Fibroblast of skin of scalp (primary cell): Measurements from ENCODE around the gene DCTPP1. TPM values are rescaled to one million over a fixed set of nuclear protein-coding genes. Genes with fewer than 3 reads are reported as not detected.
"Not testable (repeated sequence)": the region's sequence is repeated elsewhere in the genome, so short reads cannot be mapped to it uniquely, and the experiment has no call there.

Experiments used
- DNase-seq: peaks from one replicate; pipeline ENCODE4 v3.0.0-alpha.2; 2013
- polyA plus RNA-seq, 2 experiments: library from polyadenylated mRNA; unstranded; fragments of 120-200 nt; gene quantifications; one replicate each; pipeline ENCODE4 v1.2.1, GENCODE V29; 2013; ENCODE audit not compliant: insufficient read length in 2 of 2

Gene DCTPP1
- 30.4 TPM for polyA plus RNA-seq (2013, experiment 1 of 2; ENCODE audit: insufficient read length)
- polyA plus RNA-seq (2013, experiment 2 of 2; ENCODE audit: insufficient read length) = 28.8 TPM

DNA sequence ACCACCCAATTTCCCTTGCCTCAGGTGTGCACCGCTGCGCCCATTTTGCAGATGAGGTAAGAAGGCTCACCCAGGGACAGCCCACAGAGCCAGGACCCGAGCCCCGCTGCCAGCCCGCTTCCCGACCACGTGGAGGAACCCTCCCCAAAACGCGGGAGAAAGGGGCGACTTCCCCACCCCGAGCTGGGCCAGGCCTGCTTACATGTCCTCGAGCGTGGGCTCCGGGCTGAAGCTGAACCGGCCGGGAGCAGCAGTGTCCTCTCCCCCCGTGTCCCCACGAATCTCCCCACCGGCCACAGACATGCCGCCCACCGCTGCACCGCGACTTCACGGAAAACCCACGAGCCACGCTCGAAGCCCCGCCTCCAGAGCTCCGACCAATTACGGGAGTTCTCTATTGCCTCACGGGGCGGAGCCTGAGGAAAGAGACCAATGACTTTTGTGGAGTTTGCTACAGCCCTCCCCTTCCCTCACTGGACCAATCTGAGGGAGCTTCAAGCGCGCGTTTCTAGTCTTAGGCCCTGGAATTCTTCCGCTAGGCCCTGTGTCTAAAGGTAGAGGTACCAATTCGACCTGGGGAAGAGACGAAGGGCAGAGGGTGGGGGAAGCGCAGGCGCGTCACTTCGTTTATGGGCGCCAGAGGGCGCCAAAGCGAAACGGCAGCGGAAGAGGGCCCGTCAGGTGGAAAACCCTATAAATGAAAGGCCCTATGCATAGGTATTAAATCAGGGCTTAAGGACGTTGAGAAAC lies at the start of gene DCTPP1:
Gene DCTPP1, minus strand, starts transcription at position 353 of the 750 bp plus-strand sequence. Its CDS starts 50 bp downstream, at position 303.
- DNase-seq = peak; percentile 98

DNA sequence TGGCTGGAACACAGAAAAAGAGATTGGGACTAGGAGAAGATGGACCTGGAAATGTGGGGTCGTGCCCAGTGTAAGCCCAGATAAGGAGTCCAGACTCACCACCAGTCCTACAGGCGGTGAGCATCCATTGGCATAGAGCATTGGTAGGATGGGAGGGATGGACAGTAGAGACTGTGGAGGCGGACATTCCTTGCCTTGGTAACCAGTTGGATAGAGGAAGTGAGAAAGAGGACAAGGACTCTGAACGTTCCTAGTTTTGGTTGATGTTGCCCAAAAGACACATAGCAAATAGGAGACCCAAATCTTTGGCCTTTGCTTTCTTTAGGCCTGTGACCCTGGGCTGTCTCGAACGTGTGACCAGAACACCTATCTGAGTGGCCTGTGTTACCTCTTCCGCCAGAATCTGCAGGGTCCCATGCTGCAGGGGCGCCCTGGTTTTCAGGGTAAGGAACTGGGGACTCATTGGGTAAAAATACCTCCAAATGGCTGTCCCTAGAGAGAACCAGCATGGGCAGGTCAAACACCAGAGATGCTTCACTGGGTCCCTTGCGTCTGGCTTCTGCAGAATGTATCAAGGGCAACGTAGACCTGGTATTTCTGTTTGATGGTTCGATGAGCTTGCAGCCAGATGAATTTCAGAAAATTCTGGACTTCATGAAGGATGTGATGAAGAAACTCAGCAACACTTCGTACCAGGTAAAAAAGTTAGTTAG lies 49.1 kb upstream of the DCTPP1 start:
- no peak for DNase-seq

DNA sequence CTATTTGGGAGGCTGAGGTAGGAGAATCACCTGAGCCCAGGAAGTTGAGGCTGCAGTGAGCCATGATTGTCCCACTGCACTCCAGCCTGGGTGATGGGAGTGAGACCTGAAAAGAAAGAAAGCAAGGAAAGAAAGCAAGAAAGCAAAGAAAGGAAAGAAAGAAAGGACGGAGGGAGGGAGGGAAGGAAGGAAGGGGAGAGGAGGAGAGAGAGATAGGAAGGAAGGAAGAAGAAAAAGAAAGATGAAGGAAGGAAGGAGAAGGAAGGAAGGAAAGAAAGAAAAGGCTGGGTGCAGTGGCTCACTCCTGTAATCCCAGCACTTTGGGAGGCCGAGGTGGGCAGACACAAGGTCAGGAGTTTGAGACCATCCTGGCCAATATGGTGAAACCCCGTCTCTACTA lies 47.9 kb upstream of the DCTPP1 start:
- DNase-seq = not testable (repeated sequence)

DNA sequence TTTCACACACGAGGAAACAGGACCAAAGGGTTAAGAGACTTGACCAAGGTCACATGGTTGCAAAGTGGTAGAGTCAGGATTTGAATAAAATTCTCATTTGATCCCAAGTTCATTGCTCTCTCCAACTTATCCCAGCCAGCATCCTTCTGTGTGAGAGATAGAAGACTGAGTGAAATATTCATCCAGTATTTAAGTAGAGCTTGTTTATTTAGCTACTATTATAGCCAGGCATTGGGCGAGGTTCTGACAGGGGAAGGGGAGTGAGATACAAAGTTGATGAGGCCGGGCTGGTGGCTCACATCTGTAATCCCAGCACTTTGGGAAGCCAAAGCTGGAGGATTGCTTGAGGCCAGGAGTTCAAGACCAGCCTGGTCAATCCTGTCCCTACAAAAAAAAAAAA lies 47.2 kb upstream of the DCTPP1 start:
- no peak for DNase-seq

DNA sequence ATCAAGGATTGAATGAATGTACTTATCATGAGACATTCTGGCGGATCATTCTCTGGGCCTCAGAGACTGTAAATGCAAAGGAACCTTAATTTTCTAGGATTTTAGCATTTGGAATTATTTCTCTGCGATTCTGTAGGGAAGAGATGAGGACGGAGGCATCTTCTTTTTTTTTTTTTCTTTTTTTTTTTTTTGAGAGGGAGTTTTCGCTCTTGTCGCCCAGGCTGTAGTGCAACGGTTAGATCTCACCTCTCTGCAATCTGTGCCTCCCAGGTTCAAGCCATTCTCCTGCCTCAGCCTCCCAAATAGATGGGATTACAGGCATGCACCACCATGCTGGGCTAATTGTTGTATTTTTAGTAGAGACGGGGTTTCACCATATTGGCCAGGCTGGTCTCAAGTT lies 44.9 kb upstream of the DCTPP1 start:
- no peak for DNase-seq

DNA sequence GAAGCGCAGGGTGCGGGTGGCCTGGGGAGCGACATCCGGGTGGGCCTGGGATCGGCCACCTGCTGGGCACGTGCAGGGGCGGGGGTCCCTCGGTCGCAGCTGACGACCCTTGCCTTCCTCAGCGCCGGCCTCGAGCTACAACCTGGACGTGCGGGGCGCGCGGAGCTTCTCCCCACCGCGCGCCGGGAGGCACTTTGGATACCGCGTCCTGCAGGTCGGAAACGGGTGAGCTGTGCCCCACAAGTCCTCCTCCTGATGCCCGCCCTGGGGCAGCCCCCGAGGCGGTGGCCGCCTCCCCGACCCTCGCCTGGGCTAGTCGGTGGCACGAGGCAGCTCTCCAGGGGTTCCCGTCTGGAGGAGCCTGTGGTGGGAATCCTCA lies 44.2 kb upstream of the DCTPP1 start:
- DNase-seq = no peak

DNA sequence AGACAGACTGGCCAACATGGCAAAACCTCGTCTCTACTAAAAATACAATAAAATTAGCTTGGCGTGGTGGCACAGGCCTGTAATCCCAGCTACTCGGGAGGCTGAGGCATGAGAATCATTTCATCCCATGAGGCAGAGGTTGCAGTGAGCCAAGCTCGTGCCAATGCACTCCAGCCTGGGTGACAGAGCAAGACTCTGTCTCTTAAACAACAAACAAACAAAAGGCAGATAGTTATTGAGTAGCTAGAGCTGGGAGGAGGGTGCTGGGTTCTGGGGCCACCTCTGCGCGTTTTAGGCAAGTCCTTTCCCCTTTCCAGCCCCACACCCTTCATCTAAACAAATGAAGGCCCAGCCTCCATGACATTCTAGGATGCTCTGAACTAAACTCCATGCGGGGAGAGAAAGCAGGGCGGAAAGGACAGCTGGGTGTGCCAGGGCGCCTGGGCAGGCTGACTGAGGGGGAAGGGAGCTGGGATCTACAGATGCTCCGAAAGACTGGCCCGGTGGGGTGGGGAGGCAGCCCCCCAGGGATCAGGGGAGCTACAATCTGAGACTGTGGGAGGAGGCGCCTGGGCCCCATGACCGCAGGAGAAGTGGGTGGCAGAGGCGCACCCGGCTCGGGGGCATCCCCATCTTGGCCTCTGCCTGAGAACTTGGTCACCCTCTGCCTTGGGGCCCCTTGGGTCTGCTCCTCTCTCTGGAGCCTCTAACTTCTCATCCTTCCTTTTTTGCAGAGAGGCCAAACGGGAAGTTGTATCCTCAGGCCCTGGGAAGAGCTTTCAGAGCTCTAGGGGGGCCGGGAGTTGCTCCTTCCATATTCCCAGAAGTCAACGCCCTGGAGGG lies 43.6 kb upstream of the DCTPP1 start:
- no peak for DNase-seq

DNA sequence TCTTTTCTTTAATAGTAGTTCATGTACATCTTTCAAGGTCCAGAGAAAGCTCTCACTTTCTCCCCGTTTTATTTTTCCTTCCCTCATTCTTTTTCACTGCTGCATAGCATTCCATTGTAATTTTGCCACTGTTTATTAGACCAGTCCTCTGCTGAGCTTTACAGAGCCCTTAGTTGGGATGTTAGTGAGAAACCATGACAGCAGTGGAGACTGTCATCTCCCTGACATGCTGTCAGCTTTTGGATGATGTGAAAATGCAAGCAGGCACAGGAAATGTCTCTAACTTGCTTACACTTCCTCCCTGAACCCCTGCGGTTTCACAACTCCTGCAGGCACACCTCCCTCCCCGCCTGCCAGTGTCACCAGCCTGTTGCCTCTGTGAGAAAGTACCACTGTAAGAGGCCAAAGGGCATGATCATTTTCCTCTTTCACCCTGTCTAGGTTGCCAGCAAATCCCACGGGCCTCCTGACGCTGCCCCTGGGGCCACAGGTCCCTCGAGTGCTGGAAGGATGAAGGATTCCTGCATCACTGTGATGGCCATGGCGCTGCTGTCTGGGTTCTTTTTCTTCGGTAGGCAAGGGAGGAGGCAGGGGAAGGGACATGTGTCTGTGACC lies 42.6 kb upstream of the DCTPP1 start, which contains the start of gene ITGAL:
Gene ITGAL, plus strand, starts transcription at position 415 of the 615 bp plus-strand sequence. Its CDS starts 96 bp downstream, at position 511.
- DNase-seq = no peak

DNA sequence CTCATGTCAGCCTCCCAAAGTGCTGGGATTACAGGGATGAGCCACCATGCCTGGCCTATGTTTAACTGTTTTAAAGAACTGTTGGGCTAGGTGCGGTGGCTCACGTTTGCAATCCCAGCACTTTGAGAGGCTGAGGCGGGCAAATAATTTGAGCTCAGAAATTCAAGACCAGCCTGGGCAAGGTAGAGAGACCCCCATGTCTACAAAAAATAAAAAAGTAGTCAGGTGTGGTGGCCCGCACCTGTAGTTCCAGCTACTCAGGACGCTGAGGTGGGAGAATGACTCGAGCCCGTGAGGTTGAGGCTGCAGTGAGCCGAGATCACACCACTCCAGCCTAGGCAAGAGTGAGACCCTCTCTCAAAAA lies 40.8 kb upstream of the DCTPP1 start:
- no peak for DNase-seq

DNA sequence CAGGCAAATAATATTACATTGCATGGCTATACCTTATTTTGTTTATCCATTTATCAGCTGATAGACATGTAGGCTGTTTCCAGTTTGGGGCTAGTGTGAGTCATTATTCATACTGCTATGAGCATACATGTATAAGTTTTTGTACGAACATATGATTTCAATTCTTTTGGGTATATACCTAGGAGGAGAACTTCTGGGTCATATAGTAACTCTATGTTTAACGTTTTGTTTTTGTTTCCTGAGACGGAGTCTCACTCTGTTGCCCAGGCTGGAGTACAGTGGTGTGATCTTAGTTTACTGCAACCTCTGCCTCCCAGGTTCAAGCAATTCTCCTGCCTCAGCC lies 40.3 kb upstream of the DCTPP1 start:
- no peak for DNase-seq

DNA sequence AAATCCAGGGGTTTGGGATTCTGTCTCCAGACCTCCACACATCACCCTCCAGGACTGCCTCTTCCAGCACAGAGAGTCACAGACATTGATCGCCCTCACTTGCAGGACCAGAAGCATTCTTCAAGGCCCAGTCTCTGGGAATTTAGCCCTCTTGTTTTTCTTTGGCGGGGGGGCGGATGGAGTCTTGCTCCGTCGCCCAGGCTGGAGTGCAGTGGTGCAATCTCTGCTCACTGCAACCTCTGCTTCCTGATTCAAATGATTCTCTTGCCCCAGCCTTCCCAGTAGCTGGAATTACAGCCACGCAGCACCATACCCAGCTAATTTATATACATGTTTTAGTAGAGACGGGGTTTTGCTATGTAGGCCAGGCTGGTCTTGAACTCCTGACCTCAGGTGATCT lies 34.2 kb upstream of the DCTPP1 start:
- no peak for DNase-seq

DNA sequence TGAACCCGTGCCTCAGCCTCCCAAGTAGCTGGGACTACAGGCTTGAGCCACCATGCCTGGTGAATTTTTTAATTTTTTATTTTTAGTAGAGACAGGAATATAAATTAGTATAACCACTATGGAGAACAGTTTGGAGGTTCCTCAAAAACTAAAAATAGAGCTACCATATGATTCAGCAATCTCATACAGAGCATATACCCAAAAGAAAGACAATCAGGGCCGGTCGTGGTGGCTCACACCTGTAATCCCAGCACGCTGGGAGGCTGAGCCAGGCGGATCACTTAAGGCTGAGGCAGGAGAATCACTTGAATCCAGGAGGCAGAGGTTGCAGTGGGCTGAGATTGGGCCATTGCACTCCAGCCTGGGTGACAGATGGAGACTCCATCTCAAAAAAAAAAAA lies 31.6 kb upstream of the DCTPP1 start:
- DNase-seq = not testable (repeated sequence)

DNA sequence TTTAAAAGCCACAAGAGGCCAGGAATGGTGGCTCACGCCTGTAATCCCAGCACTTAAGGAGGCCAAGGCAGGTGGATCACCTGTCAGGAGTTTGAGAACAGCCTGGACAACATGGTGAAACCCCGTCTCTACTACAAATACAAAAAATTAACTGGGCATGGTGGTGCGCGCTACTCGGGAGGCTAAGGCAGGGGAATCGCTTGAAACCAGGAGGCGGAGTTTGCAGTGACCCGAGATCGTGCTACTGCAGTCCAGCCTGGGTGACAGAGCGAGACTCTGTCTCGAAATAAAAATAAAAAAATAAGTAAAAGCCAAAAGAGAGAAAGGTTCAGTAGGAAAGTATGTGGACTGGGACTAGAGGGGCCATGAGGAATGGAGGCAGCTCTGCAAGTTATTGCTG lies 29.6 kb upstream of the DCTPP1 start:
- no peak for DNase-seq

DNA sequence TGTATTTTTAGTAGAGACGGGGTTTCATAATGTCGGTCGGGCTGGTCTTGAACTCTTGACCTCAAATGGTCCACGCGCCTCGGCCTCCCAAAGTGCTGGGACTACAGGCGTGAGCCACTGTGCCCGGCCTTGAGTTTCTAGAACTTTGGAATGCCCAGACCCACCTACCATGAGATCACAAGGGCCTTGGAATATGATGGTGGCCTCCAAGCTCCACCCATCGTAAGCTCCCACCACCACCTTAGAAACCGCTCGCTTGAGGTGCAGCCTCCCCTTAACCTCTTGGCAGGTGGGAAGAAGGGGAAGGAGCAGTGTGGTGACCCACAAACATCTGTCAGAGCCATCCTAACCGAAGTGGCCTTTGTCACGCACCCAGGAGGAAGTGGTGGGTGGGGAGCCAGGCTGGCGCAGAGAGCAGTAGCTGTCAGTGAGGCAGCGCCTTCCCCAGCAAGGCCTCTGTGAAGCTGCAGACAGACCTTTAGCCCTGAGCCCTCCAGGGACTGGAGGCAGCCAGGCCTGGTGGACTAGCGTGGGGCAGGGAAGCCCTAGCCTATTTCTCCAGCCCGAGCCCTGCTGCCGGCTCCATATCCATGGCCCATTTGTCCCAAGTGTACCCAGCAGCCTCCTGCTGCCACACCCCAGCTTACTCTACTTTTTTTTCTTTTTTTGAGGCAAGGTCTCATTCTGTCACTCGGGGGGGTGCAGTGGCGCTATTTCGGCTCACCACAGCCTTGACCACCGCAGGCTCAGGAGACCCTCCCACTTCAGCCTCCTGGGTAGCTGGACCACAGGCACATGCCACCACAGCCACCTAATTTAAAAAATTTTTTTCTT lies 28.9 kb upstream of the DCTPP1 start:
- no peak for DNase-seq

DNA sequence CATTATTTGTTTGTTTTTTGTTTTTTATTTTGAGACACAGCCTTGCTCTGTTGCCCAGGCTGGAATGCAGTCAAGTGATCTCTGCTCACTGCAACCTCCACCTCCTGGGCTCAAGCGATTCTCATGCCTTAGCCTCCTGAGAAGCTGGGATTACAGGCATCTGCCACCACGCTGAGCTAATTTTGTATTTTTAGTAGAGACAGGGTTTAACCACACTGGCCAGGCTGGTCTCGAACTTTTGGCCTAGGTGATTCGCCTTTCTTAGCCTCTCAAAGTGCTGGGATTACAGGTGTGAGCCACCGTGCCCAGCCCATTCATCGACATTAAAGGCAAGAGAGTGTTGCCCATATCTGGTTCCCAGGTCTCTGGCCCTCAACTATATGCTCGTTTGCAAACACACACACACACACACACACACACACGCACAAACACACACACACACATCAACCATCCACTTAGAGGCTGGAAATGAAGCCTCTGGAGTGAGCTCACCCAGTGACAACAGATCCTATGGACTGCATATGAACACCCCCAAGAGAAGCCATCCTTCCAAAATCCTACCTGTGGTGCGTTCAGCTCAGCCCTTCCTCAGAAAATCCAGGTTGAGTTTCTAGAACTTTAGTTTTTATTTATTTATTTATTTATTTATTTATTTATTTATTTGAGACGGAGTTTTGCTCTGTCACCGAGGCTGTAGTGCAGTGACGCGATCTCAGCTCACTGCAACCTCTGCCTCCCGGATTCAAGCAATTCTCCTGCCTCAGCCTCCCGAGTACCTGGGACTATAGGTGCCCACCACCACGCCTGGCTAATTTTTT lies 28.1 kb upstream of the DCTPP1 start:
- DNase-seq = no peak

DNA sequence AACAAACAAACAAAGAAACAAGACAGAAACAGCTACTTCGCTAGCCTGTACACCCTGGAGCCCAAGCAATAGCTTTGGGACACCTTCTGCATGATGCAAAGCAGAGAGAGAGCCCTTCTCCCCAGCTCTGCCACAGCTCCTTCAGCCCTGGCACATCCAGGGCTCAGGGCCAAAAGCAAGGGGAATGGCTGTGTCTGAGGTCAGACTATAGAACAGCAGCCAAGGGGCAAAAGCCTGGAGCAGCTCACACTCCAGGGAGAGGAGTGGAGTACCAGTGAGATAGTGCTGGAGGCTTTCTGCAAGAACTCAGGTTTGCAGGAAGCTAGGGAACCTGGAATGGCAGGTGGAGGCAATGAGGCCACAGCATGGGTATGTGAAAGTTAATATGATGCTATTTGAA lies 27.4 kb upstream of the DCTPP1 start:
- no peak for DNase-seq

DNA sequence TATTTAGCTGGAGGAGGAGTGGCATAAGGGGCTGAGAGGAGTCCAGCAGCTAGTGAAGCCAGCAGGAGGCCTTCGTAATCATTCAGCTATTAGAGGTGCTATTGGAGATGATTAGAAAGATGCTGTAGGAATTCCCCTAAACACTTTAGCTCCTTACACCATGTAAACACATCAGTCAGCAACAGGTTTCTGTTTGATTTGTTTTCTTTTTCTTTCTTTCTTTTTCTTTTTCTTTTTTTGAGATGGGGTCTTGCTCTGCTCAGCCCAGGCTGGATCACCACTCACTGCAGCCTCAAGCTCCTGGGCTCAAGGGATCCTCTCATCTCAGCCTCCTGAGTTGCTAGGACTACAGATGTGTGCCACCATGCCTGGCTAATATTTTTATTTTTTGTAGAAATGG lies 26.5 kb upstream of the DCTPP1 start:
- no peak for DNase-seq

DNA sequence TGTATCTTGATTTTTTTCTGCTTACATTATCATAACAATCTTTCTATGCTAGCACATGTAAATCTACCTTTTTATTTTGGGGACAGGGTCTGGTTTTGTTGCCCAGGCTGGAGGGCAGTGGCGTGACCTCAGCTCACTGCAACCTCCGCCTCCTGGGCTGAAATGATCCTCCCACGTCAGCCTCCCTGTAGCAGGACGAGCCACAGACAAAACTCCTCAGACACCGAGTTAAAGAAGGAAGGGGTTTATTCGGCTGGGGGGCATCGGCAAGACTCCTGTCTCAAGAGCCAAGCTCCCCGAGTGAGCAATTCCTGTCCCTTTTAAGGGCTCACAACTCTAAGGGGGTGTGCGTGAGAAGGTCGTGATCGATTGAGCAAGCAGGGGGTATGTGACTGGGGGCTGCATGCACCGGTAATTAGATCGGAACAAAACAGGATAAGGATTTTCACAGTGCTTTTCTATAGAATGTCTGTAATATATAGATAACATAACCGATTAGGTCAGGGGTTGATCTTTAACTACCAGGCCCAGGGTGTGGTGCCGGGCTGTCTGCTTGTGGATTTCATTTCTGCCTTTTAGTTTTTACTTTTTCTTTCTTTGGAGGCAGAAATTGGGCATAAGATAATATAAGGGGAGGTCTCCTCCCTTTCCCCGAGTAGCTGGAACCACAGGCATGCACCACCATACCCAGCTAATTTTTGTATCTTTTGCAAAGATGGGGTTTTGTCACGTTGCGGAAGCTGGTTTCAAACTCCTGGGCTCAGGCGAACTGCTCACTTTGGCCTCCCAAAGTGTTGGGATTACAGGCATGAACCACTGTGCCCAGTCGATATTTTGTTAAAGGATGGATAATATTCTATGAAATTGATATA lies 23.1 kb upstream of the DCTPP1 start:
- DNase-seq = not testable (repeated sequence)

DNA sequence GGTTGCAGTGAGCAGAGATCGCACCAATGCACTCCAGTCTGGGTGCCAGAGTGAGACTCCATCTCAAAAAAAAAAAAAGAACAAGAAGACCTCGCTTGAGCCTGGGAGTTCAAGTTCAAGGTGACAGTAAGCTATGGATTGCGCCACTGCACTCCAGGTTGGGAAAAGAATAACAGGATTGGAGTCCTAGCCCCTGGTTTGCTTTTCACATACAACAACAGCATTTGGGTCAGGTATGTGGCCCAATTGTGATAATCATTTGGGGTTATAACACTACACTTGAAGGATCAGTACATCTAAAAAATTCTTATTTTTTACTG lies 19.2 kb upstream of the DCTPP1 start:
- no peak for DNase-seq
